Astrocyte of the spinal cord (primary cell): Measurements from ENCODE around the gene MYO15B.

Source experiments
- DNase-seq: peaks from one replicate; pipeline ENCODE4 v3.0.0; 2011; ENCODE audit warnings: low read depth, low spot score
- H3K4me3 ChIP-seq: 2 replicates; pipeline ENCODE4 v1.5.1; 2011; ENCODE audit warnings: low read depth, mild to moderate bottlenecking, low read length, moderate library complexity
- CTCF ChIP-seq: IDR thresholded peaks from 2 replicates; pipeline ENCODE4 v1.5.1; 2012; ENCODE audit warnings: low read depth, mild to moderate bottlenecking, low read length, inconsistent platforms
- in situ Hi-C: cut with HindIII; loops from 2 replicates; pipeline ENCODE4 v1.10.0; 2017; ENCODE audit warnings: low sequenced_read_pairs

Gene MYO15B

GRCh38 chr17:75624021-75624420 lies 36.4 kb downstream of the MYO15B start:
- no peak overlapping the region for H3K4me3 ChIP-seq
- TF ChIP-seq CTCF = no peak
- in situ Hi-C loops = no loop called here
- DNase-seq = no peak

GRCh38 chr17:75624714-75625345 lies 37.2 kb downstream of the MYO15B start:
- DNase-seq = no peak
- no peak overlapping the region for H3K4me3 ChIP-seq
- TF ChIP-seq CTCF = no peak
- in situ Hi-C loops = no loop called here

GRCh38 chr17:75625813-75626486 lies 38.4 kb downstream of the MYO15B start:
- no peak for DNase-seq

GRCh38 chr17:75626496-75627038 lies 39.0 kb downstream of the MYO15B start:
- no peak for TF ChIP-seq CTCF
- DNase-seq = no peak
- no peak overlapping the region for H3K4me3 ChIP-seq
- in situ Hi-C loops = no loop called here

More at GRCh38 chr17:75625813-75626486, 38.4 kb downstream of the MYO15B start:
- H3K4me3 ChIP-seq = no peak overlapping the region
- in situ Hi-C loops = no loop called here
- TF ChIP-seq CTCF = peak; percentile 87

- in situ Hi-C loops = no loop called here
- no peak for DNase-seq
- no peak overlapping the region for H3K4me3 ChIP-seq
- TF ChIP-seq CTCF = no peak
Observed at GRCh38 chr17:75627094-75627493, 39.5 kb downstream of the MYO15B start.

GRCh38 chr17:75628425-75628824 lies 40.8 kb downstream of the MYO15B start:
- H3K4me3 ChIP-seq = no peak overlapping the region
- in situ Hi-C loops = no loop called here

More at GRCh38 chr17:75628425-75628824, 40.8 kb downstream of the MYO15B start:
- no peak for TF ChIP-seq CTCF
- DNase-seq = no peak
